HepG2 (cell line): ENCODE data around the gene NPIPB6. TPM values are rescaled to one million over a fixed set of nuclear protein-coding genes. Genes with fewer than 3 reads are reported as not detected.

Source experiments
- ARNT ChIP-seq: fragments of 450-650 bp; IDR thresholded peaks from 2 replicates; pipeline ENCODE4 v1.6.1; 2017
- ATF7-NPFF ChIP-seq: sonication (generic); formaldehyde crosslinking; IDR thresholded peaks from 2 replicates; pipeline ENCODE4 v1.8.1; 2023; ENCODE audit warnings: mild to moderate bottlenecking, low read depth, missing genetic modification reagents, moderate library complexity
- CREBL2 ChIP-seq: sonication (generic); formaldehyde crosslinking; IDR thresholded peaks from 2 replicates; pipeline ENCODE4 v1.8.1; 2023; ENCODE audit warnings: missing genetic modification reagents, mild to moderate bottlenecking, borderline replicate concordance
- EEA1 ChIP-seq: sonication (generic); formaldehyde crosslinking; IDR thresholded peaks from 2 replicates; pipeline ENCODE4 v1.5.1; 2020; ENCODE audit warnings: mild to moderate bottlenecking, missing genetic modification reagents, borderline replicate concordance
- EHMT2 ChIP-seq: fragments of 200-600 bp; sonication (generic); IDR thresholded peaks from 2 replicates; pipeline ENCODE4 v1.7.0; 2017; ENCODE audit warnings: antibody characterized with exemption, low read depth, low read length, borderline replicate concordance
- ELF3 ChIP-seq: IDR thresholded peaks from 2 replicates; pipeline ENCODE4 v1.6.1; 2016; ENCODE audit warnings: missing genetic modification reagents, missing compliant biosample characterization
- GABPB1 ChIP-seq: IDR thresholded peaks from 2 replicates; pipeline ENCODE4 v1.6.1; 2016; ENCODE audit warnings: mild to moderate bottlenecking, missing genetic modification reagents, moderate library complexity, missing compliant biosample characterization
- HIVEP1 ChIP-seq: sonication (generic); formaldehyde crosslinking; IDR thresholded peaks from 2 replicates; pipeline ENCODE4 v1.4.0; 2020; ENCODE audit warnings: mild to moderate bottlenecking, missing genetic modification reagents
- MEF2D ChIP-seq: sonication (generic); formaldehyde crosslinking; IDR thresholded peaks from 2 replicates; pipeline ENCODE4 v1.5.1; 2020; ENCODE audit warnings: mild to moderate bottlenecking, missing genetic modification reagents
- MEIS1 ChIP-seq: sonication (generic); formaldehyde crosslinking; IDR thresholded peaks from 2 replicates; pipeline ENCODE4 v1.9.0; 2021; ENCODE audit warnings: mild to moderate bottlenecking, missing genetic modification reagents, moderate library complexity, borderline replicate concordance
- RORA ChIP-seq: sonication (generic); formaldehyde crosslinking; IDR thresholded peaks from 2 replicates; pipeline ENCODE4 v1.5.0; 2020; ENCODE audit warnings: mild to moderate bottlenecking, missing genetic modification reagents, moderate library complexity
- RXRA ChIP-seq: sonication (generic); formaldehyde crosslinking; IDR thresholded peaks from 2 replicates; pipeline ENCODE4 v1.5.1; 2020; ENCODE audit warnings: missing genetic modification reagents
- SALL1 ChIP-seq: sonication (generic); formaldehyde crosslinking; IDR thresholded peaks from 2 replicates; pipeline ENCODE4 v1.8.0; 2022; ENCODE audit warnings: mild to moderate bottlenecking, missing genetic modification reagents
- SAP130 ChIP-seq: IDR thresholded peaks from 2 replicates; pipeline ENCODE4 v1.6.1; 2016; ENCODE audit warnings: low read depth
- TEAD3 ChIP-seq: optimal IDR thresholded peaks from 2 replicates; pipeline ENCODE3; 2016; ENCODE audit warnings: borderline replicate concordance
- THRA ChIP-seq: sonication (generic); formaldehyde crosslinking; IDR thresholded peaks from 2 replicates; pipeline ENCODE4 v1.4.0; 2020; ENCODE audit warnings: missing genetic modification reagents, borderline replicate concordance
- ZFX ChIP-seq: sonication (generic); formaldehyde crosslinking; IDR thresholded peaks from 2 replicates; pipeline ENCODE4 v1.4.0; 2020; ENCODE audit warnings: mild to moderate bottlenecking, low read depth, missing genetic modification reagents, moderate library complexity
- ZFY ChIP-seq: sonication (generic); formaldehyde crosslinking; IDR thresholded peaks from 2 replicates; pipeline ENCODE4 v1.4.0; 2020; ENCODE audit warnings: missing genetic modification reagents
- ZNF446 ChIP-seq: sonication (generic); formaldehyde crosslinking; IDR thresholded peaks from 2 replicates; pipeline ENCODE4 v1.5.0; 2020; ENCODE audit warnings: mild to moderate bottlenecking, missing genetic modification reagents
- ZNF556 ChIP-seq: sonication (generic); formaldehyde crosslinking; IDR thresholded peaks from 2 replicates; pipeline ENCODE4 v1.4.0; 2020; ENCODE audit warnings: mild to moderate bottlenecking, missing genetic modification reagents, borderline replicate concordance
- ZNF878 ChIP-seq: sonication (generic); formaldehyde crosslinking; IDR thresholded peaks from 2 replicates; pipeline ENCODE4 v1.8.1; 2023; ENCODE audit warnings: mild to moderate bottlenecking, missing genetic modification reagents, moderate library complexity
- ZNF883 ChIP-seq: sonication (generic); formaldehyde crosslinking; IDR thresholded peaks from 2 replicates; pipeline ENCODE4 v1.5.1; 2020; ENCODE audit warnings: mild to moderate bottlenecking, missing genetic modification reagents; ENCODE audit errors: not compliant biosample characterization
- ZNF891 ChIP-seq: sonication (generic); formaldehyde crosslinking; IDR thresholded peaks from 2 replicates; pipeline ENCODE4 v1.5.0; 2020; ENCODE audit warnings: mild to moderate bottlenecking, missing genetic modification reagents
- polyA plus RNA-seq, 8 experiments: library from polyadenylated mRNA; depleted of rRNA in 3 of 8; stranded (reverse) in 7 of 8; unstranded in 1 of 8; fragments of >200 nt; fragmentation: Illumina TruSeq in 4 of 8; extraction: Trizol in 4 of 8; gene quantifications; 2 replicates each; pipeline versions ENCODE4 v1.2.1 to v1.2.3, GENCODE V29; 2011 to 2016; ENCODE audit warnings: low read depth in 4 of 8, missing spikeins in 1 of 8, mixed read lengths in 1 of 8; ENCODE audit not compliant: insufficient read depth in 1 of 8
- total RNA-seq, 5 experiments: library from RNA; depleted of rRNA; stranded (reverse); fragments of >200 nt; fragmentation: Illumina TruSeq; extraction: Trizol; gene quantifications; 2 replicates each; pipeline ENCODE4 v1.2.3, GENCODE V29; 2016; ENCODE audit warnings: low read depth in 1 of 5
- TF ChIP-seq, protein P1 (sequence below): IDR thresholded peaks from 2 replicates; pipeline ENCODE4 v1.6.1; 2016; ENCODE audit warnings: missing compliant biosample characterization, missing genetic modification reagents, borderline replicate concordance

Gene NPIPB6
- total and polyA plus RNA-seq, 2 of the 13 experiments (the other 11 are each of a cell fraction or from before 2014, with no cell fraction given) = 0.25 TPM; not detected in 1

GRCh38 chr16:28317040-28317880 is 46.0 kb downstream of the NPIPB6 start (continued):
- TF ChIP-seq SALL1 (CRISPR knock-in tag) = peak; percentile 58; the same call in 1 of the 2 replicates
- TF ChIP-seq ATF7-NPFF (CRISPR knock-in tag) = no peak
- TF ChIP-seq CREBL2 (CRISPR knock-in tag) = no peak
- TF ChIP-seq SAP130 (CRISPR knock-in tag) = peak; percentile 21; the same call in 1 of the 2 replicates
- 0 out of 2 replicates have a peak, but pooled peaks have one; percentile 24 for TF ChIP-seq EEA1 (CRISPR knock-in tag)
- peak; percentile 42; the same call in 1 of the 2 replicates for TF ChIP-seq ZNF891
- TF ChIP-seq TEAD3 (CRISPR knock-in tag) = peak; percentile 69
- no peak for TF ChIP-seq MEF2D (CRISPR knock-in tag)
- TF ChIP-seq GABPB1 (CRISPR knock-in tag) = peak; percentile 50; the same call in 1 of the 2 replicates
- TF ChIP-seq ZNF883 = no peak
- TF ChIP-seq ZFY (CRISPR knock-in tag) = peak; percentile 43; the same call in 1 of the 2 replicates
- TF ChIP-seq ARNT = no peak
- no peak for TF ChIP-seq EHMT2
- no peak for TF ChIP-seq RORA (CRISPR knock-in tag)
- 0 out of 2 replicates have a peak, but pooled peaks have one; percentile 15 for TF ChIP-seq ELF3 (CRISPR knock-in tag)
- no peak for TF ChIP-seq ZNF878 (CRISPR knock-in tag)
- TF ChIP-seq ZFX (CRISPR knock-in tag) = peak; percentile 62
- TF ChIP-seq ZNF446 = no peak
- TF ChIP-seq ZNF556 (CRISPR knock-in tag) = peak; percentile 26; the same call in 1 of the 2 replicates
- no peak for TF ChIP-seq THRA
- TF ChIP-seq HIVEP1 = no peak
- TF ChIP-seq, protein P1, sequence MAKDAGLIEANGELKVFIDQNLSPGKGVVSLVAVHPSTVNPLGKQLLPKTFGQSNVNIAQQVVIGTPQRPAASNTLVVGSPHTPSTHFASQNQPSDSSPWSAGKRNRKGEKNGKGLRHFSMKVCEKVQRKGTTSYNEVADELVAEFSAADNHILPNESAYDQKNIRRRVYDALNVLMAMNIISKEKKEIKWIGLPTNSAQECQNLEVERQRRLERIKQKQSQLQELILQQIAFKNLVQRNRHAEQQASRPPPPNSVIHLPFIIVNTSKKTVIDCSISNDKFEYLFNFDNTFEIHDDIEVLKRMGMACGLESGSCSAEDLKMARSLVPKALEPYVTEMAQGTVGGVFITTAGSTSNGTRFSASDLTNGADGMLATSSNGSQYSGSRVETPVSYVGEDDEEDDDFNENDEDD = no peak
- 0 out of 2 replicates have a peak, but pooled peaks have one; percentile 15 for TF ChIP-seq RXRA (CRISPR knock-in tag)
- TF ChIP-seq MEIS1 (CRISPR knock-in tag) = peak; percentile 29; the same call in 1 of the 2 replicates
